A549 (cell line): ENCODE measurements around the gene RNF186. TPM values are rescaled to one million over a fixed set of nuclear protein-coding genes. Genes with fewer than 3 reads are reported as not detected.

Experiments used
- ATAC-seq, 2 experiments: fragments of 200-7000 bp in 1 of 2; fragments of >200 bp in 1 of 2; cut with Nextera tagmentation in 1 of 2; cut with Tn5 transposase in 1 of 2; 3 replicates each; pipeline versions ENCODE4 v1.8.0 to v1.9.1; 2018 to 2020; ENCODE audit warnings: mild to moderate bottlenecking in 1 of 2, moderate library complexity in 1 of 2
- CTCF ChIA-PET: fragments of 300-600 bp; sonication (Branson Sonifier 250); formaldehyde crosslinking; extraction: SDS; loops from one replicate; lab custom pipeline; 2021; ENCODE audit warnings: antibody characterized with exemption, inconsistent platforms; lab: Yijun Ruan, JAX
- POLR2A ChIA-PET: fragments of 350-600 bp; formaldehyde crosslinking; extraction: SDS; loops from one replicate; lab custom pipeline; 2021; ENCODE audit warnings: antibody characterized with exemption, inconsistent platforms; lab: Yijun Ruan, JAX
- DNase-seq, 2 experiments: peaks; one replicate each; pipeline versions ENCODE4 v3.0.0 to v3.0.0-alpha.2; 2011 to 2016; ENCODE audit warnings: low read depth in 1 of 2, low spot score in 1 of 2
- FAIRE-seq: peaks from 2 replicates; lab custom pipeline; 2011; peaks lifted over from hg19 to GRCh38; lab: Jason Lieb, UNC
- H3K27ac ChIP-seq, 2 experiments: fragments of >200 bp; sonication (Bioruptor Twin); formaldehyde crosslinking; 3 replicates each; pipeline ENCODE4 v1.5.1; 2016 to 2017
- H3K4me1 ChIP-seq: fragments of >200 bp; sonication (Bioruptor Twin); formaldehyde crosslinking; 3 replicates; pipeline ENCODE4 v1.6.1; 2016
- H3K4me2 ChIP-seq: fragments of >200 bp; sonication (Bioruptor Twin); formaldehyde crosslinking; 3 replicates; pipeline ENCODE4 v1.6.1; 2016
- H3K4me3 ChIP-seq: fragments of >200 bp; sonication (Bioruptor Twin); formaldehyde crosslinking; 3 replicates; pipeline ENCODE4 v1.5.1; 2016
- H3K9me3 ChIP-seq: fragments of >200 bp; sonication (Bioruptor Twin); formaldehyde crosslinking; 3 replicates; pipeline ENCODE4 v1.6.1; 2016
- BHLHE40 ChIP-seq: IDR thresholded peaks from 2 replicates; pipeline ENCODE4 v1.6.1; 2012; ENCODE audit warnings: low read depth, low read length, inconsistent platforms
- EP300 ChIP-seq, 2 experiments: fragments of >200 bp; sonication (Bioruptor Twin); formaldehyde crosslinking; IDR thresholded peaks; 2 replicates in 1 of 2; 3 replicates in 1 of 2; pipeline ENCODE4 v1.6.1; 2016 to 2017
- ESRRA ChIP-seq: fragments of 150-350 bp; IDR thresholded peaks from 2 replicates; pipeline ENCODE4 v1.6.1; 2014; ENCODE audit warnings: mild to moderate bottlenecking, low read length, borderline replicate concordance
- FOSB ChIP-seq: fragments of 250-450 bp; sonication (Bioruptor Pico); IDR thresholded peaks from 2 replicates; pipeline ENCODE4 v1.5.0; 2020; ENCODE audit warnings: mild to moderate bottlenecking, moderate library complexity
- FOSL2 ChIP-seq, 2 experiments: fragments of 450-650 bp in 1 of 2; fragments of >200 bp in 1 of 2; sonication (Bioruptor Twin) in 1 of 2; formaldehyde crosslinking; IDR thresholded peaks; 2 replicates each; pipeline versions ENCODE4 v1.5.0 to v1.6.1; 2016 to 2020; ENCODE audit warnings: mild to moderate bottlenecking in 1 of 2, moderate library complexity in 1 of 2
- HMGXB4 ChIP-seq: fragments of 250-450 bp; sonication (Bioruptor Pico); IDR thresholded peaks from 2 replicates; pipeline ENCODE4 v1.5.0; 2021; ENCODE audit warnings: mild to moderate bottlenecking, moderate library complexity, borderline replicate concordance
- HOXA7 ChIP-seq: fragments of 250-450 bp; sonication (Bioruptor Pico); IDR thresholded peaks from 2 replicates; pipeline ENCODE4 v1.5.0; 2020; ENCODE audit warnings: mild to moderate bottlenecking, moderate library complexity
- HOXB5 ChIP-seq: fragments of 250-450 bp; sonication (Bioruptor Pico); IDR thresholded peaks from 2 replicates; pipeline ENCODE4 v1.5.0; 2020; ENCODE audit warnings: mild to moderate bottlenecking, moderate library complexity
- JUN ChIP-seq, 2 experiments: fragments of >200 bp; sonication (Bioruptor Twin); formaldehyde crosslinking; IDR thresholded peaks; 2 replicates in 1 of 2; 3 replicates in 1 of 2; pipeline ENCODE4 v1.6.1; 2016 to 2017
- JUNB ChIP-seq: fragments of >200 bp; sonication (Bioruptor Twin); formaldehyde crosslinking; IDR thresholded peaks from 2 replicates; pipeline ENCODE4 v1.6.1; 2016
- KDM1A ChIP-seq: fragments of 200-600 bp; sonication (generic); IDR thresholded peaks from 2 replicates; pipeline ENCODE4 v1.6.1; 2016; ENCODE audit warnings: low read depth, mild to moderate bottlenecking
- MAFK ChIP-seq: fragments of 450-650 bp; IDR thresholded peaks from 2 replicates; pipeline ENCODE4 v1.6.1; 2014; ENCODE audit not compliant: partially characterized antibody
- MYC ChIP-seq: IDR thresholded peaks from 2 replicates; pipeline ENCODE4 v1.6.1; 2012; ENCODE audit warnings: mild to moderate bottlenecking, inconsistent platforms, low read length, improper control_type of control experiment, borderline replicate concordance
- NFE2L2 ChIP-seq: fragments of 150-350 bp; conservative IDR thresholded peaks from 2 replicates; pipeline ENCODE4 v1.6.1; 2014; ENCODE audit warnings: low read length
- NPAS2 ChIP-seq: fragments of 250-450 bp; sonication (Bioruptor Pico); IDR thresholded peaks from 2 replicates; pipeline ENCODE4 v1.8.0; 2022; ENCODE audit warnings: mild to moderate bottlenecking, moderate library complexity, borderline replicate concordance
- NR3C1 ChIP-seq: fragments of >200 bp; sonication (Bioruptor Twin); formaldehyde crosslinking; IDR thresholded peaks from 3 replicates; pipeline ENCODE4 v1.6.1; 2017
- PBX3 ChIP-seq: IDR thresholded peaks from 2 replicates; pipeline ENCODE4 v1.6.1; 2012
- PHF8 ChIP-seq: fragments of 200-600 bp; sonication (generic); IDR thresholded peaks from 2 replicates; pipeline ENCODE4 v1.6.1; 2016; ENCODE audit warnings: low read depth, mild to moderate bottlenecking, antibody characterized with exemption, moderate library complexity, borderline replicate concordance
- RFX5 ChIP-seq: fragments of 450-650 bp; IDR thresholded peaks from 2 replicates; pipeline ENCODE4 v1.7.1; 2014; ENCODE audit warnings: antibody characterized with exemption, mild to moderate bottlenecking, moderate library complexity
- SMC3 ChIP-seq: fragments of >200 bp; sonication (Bioruptor Twin); formaldehyde crosslinking; IDR thresholded peaks from 3 replicates; pipeline ENCODE4 v1.6.1; 2018; ENCODE audit warnings: inconsistent platforms
- SREBF2 ChIP-seq: fragments of 450-650 bp; IDR thresholded peaks from 2 replicates; pipeline ENCODE4 v1.6.1; 2014; ENCODE audit warnings: mild to moderate bottlenecking, moderate library complexity
- TFCP2L1 ChIP-seq: fragments of 250-450 bp; sonication (Bioruptor Pico); IDR thresholded peaks from 2 replicates; pipeline ENCODE4 v1.5.0; 2021; ENCODE audit warnings: mild to moderate bottlenecking
- ZC3H11A ChIP-seq: fragments of 450-650 bp; IDR thresholded peaks from 2 replicates; pipeline ENCODE4 v1.6.1; 2014; ENCODE audit warnings: antibody characterized with exemption, mild to moderate bottlenecking
- WGBS: methylation state at CpG from one replicate; pipeline ENCODE4 v1.1.6; 2017; ENCODE audit errors: missing lambda C conversion rate; 5-methylcytosine and 5-hydroxymethylcytosine counted together
- polyA plus RNA-seq, 4 experiments: library from polyadenylated mRNA; depleted of rRNA in 3 of 4; stranded (reverse); fragments of >200 nt; fragmentation: RNase III in 1 of 4; extraction: RNeasy Plus Mini Kit Qiagen cat#74134 plus additional on column Dnase treatment in 1 of 4; gene quantifications; 2 replicates in 3 of 4; 3 replicates in 1 of 4; pipeline ENCODE4 v1.2.3, GENCODE V29; 2011 to 2017
- TF ChIP-seq, protein P1 (sequence below): fragments of >200 bp; sonication (Bioruptor Twin); formaldehyde crosslinking; IDR thresholded peaks from 3 replicates; pipeline ENCODE4 v1.6.1; 2016
- TF ChIP-seq, protein P2 (sequence below): fragments of >200 bp; sonication (Bioruptor Twin); formaldehyde crosslinking; IDR thresholded peaks from 3 replicates; pipeline ENCODE4 v1.5.1; 2016

Gene RNF186
- polyA plus RNA-seq, 2 of the 4 experiments (the other 2 are of a cell fraction) = not detected

DNA sequence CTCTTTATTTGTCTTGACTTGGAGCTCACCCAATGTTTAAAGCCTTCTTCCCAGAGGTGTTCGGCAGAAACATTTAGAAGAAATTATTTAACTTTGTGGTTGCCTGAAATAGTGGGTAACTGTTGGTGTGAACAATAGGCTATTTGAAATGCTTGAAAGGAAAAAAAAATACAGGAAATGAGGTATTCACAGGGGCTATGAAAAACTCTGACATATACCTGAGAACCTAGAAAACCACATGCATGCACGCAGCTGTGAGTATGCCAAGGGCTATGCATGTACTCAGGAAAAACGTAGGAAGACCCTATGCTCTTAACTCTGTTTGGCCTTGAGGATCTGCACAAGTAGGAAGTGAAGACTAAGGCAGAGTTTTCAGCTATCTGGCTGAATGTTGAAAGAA is 16.4 kb upstream of the RNF186 start:
- CTCF ChIA-PET = no interaction called here
- no peak for TF ChIP-seq PHF8
- TF ChIP-seq MAFK = no peak
- TF ChIP-seq JUNB = no peak
- TF ChIP-seq SMC3 = no peak
- TF ChIP-seq TFCP2L1 (CRISPR knock-in tag) = no peak
- no peak for TF ChIP-seq ESRRA
- TF ChIP-seq BHLHE40 = no peak
- TF ChIP-seq JUN (IDR thresholded peaks at IDR 0.05) = no peak
- TF ChIP-seq KDM1A = no peak
- no peak for TF ChIP-seq EP300 (IDR thresholded peaks at IDR 0.05)
- no peak for TF ChIP-seq MYC
- H3K27ac ChIP-seq = no peak overlapping the region
- DNase-seq (no peak), FAIRE-seq (no peak), ATAC-seq (no peak)
- no peak overlapping the region for H3K4me2 ChIP-seq
- H3K4me3 ChIP-seq = no peak overlapping the region
- POLR2A ChIA-PET = no interaction called here
- 30% methylated on average over 3 of the region's 3 CpGs for WGBS
- H3K4me1 ChIP-seq = no peaks in the 10 kb centered on the region
- peaks cover 9% of the 10 kb centered on the region; the same call in 2 of the 3 replicates for H3K9me3 ChIP-seq

GRCh38 chr1:19828546-19828945 is 13.5 kb upstream of the RNF186 start:
- Histone ChIP-seq H3K9me3 (peaks cover 9% of the 10 kb centered on the region; the same call in 2 of the 3 replicates), H3K4me2 (no peak overlapping the region), H3K27ac (no peak overlapping the region), H3K4me3 (no peak overlapping the region), H3K4me1 (no peaks in the 10 kb centered on the region)
- CTCF ChIA-PET = no interaction called here
- TF ChIP-seq SREBF2 = no peak
- TF ChIP-seq HOXA7 (CRISPR knock-in tag) = no peak
- no peak for TF ChIP-seq FOSB (CRISPR knock-in tag)
- TF ChIP-seq PBX3 = no peak
- TF ChIP-seq, protein P1, sequence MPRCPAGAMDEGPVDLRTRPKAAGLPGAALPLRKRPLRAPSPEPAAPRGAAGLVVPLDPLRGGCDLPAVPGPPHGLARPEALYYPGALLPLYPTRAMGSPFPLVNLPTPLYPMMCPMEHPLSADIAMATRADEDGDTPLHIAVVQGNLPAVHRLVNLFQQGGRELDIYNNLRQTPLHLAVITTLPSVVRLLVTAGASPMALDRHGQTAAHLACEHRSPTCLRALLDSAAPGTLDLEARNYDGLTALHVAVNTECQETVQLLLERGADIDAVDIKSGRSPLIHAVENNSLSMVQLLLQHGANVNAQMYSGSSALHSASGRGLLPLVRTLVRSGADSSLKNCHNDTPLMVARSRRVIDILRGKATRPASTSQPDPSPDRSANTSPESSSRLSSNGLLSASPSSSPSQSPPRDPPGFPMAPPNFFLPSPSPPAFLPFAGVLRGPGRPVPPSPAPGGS = no peak
- TF ChIP-seq, protein P2, sequence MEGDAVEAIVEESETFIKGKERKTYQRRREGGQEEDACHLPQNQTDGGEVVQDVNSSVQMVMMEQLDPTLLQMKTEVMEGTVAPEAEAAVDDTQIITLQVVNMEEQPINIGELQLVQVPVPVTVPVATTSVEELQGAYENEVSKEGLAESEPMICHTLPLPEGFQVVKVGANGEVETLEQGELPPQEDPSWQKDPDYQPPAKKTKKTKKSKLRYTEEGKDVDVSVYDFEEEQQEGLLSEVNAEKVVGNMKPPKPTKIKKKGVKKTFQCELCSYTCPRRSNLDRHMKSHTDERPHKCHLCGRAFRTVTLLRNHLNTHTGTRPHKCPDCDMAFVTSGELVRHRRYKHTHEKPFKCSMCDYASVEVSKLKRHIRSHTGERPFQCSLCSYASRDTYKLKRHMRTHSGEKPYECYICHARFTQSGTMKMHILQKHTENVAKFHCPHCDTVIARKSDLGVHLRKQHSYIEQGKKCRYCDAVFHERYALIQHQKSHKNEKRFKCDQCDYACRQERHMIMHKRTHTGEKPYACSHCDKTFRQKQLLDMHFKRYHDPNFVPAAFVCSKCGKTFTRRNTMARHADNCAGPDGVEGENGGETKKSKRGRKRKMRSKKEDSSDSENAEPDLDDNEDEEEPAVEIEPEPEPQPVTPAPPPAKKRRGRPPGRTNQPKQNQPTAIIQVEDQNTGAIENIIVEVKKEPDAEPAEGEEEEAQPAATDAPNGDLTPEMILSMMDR = no peak
- no peak for TF ChIP-seq FOSL2 (IDR thresholded peaks at IDR 0.05)
- TF ChIP-seq FOSL2 (CRISPR knock-in tag; IDR thresholded peaks at IDR 0.05) = no peak
- TF ChIP-seq NR3C1 = no peak
- no peak for TF ChIP-seq NPAS2
- TF ChIP-seq TFCP2L1 (CRISPR knock-in tag) = no peak
- TF ChIP-seq RFX5 = no peak
- TF ChIP-seq NFE2L2 = no peak
- no peak for TF ChIP-seq ZC3H11A
- no peak for TF ChIP-seq HOXB5
- no peak for TF ChIP-seq HMGXB4 (CRISPR knock-in tag)
- FAIRE-seq = no peak
- no peak for DNase-seq
- no peak for ATAC-seq
- POLR2A ChIA-PET = no interaction called here
- WGBS = 32% methylated on average over 3 of the region's 3 CpGs
